GM10847 (cell line): ENCODE data around the gene NCAPD3.

Experiments used
- POLR2A ChIP-seq: IDR thresholded peaks from 2 replicates; pipeline ENCODE4 v1.6.1; 2011; ENCODE audit not compliant: insufficient read length; ENCODE audit errors: extremely low read depth

NCAPD3 gene

GRCh38 chr11:134205729-134206128 is 18.0 kb downstream of the NCAPD3 start:
- no peak for TF ChIP-seq POLR2A

GRCh38 chr11:134202661-134203060 is 21.1 kb downstream of the NCAPD3 start:
- no peak for TF ChIP-seq POLR2A

- no peak for TF ChIP-seq POLR2A
These were observed 23.1 kb downstream of the NCAPD3 start for GRCh38 chr11:134200688-134201087.

GRCh38 chr11:134199531-134199930 is 24.2 kb downstream of the NCAPD3 start:
- TF ChIP-seq POLR2A: no peak

GRCh38 chr11:134196756-134197155 is 27.0 kb downstream of the NCAPD3 start:
- TF ChIP-seq POLR2A: no peak

GRCh38 chr11:134181707-134182106 is 42.1 kb downstream of the NCAPD3 start:
- no peak for TF ChIP-seq POLR2A

GRCh38 chr11:134178032-134178674 is 45.6 kb downstream of the NCAPD3 start:
- no peak for TF ChIP-seq POLR2A

GRCh38 chr11:134176284-134176683 is 47.5 kb downstream of the NCAPD3 start:
- no peak for TF ChIP-seq POLR2A

GRCh38 chr11:134173296-134173695 is 50.5 kb downstream of the NCAPD3 start:
- no peak for TF ChIP-seq POLR2A

GRCh38 chr11:134171951-134172350 is 51.8 kb downstream of the NCAPD3 start:
- TF ChIP-seq POLR2A: no peak

GRCh38 chr11:134170919-134171281 is 52.9 kb downstream of the NCAPD3 start:
- no peak for TF ChIP-seq POLR2A

- no peak for TF ChIP-seq POLR2A
These were observed 53.4 kb downstream of the NCAPD3 start for GRCh38 chr11:134170177-134170918.

- TF ChIP-seq POLR2A: no peak
These were observed 59.0 kb downstream of the NCAPD3 start for GRCh38 chr11:134164490-134165370.

- no peak for TF ChIP-seq POLR2A
These were observed 64.1 kb downstream of the NCAPD3 start for GRCh38 chr11:134159652-134160051.

- TF ChIP-seq POLR2A: no peak
These were observed 65.7 kb downstream of the NCAPD3 start for GRCh38 chr11:134158023-134158422.

- TF ChIP-seq POLR2A: no peak
These were observed 66.3 kb downstream of the NCAPD3 start for GRCh38 chr11:134157451-134157850.
